GM12864 (cell line): ENCODE measurements around the gene ATF7.

Experiments
- DNase-seq: peaks from one replicate; pipeline ENCODE4 v3.0.0-alpha.2; 2011; ENCODE audit warnings: low read depth
- H3K4me3 ChIP-seq: 2 replicates; pipeline ENCODE4 v1.5.1; 2011; ENCODE audit warnings: mild to moderate bottlenecking, low read depth, low read length, control low read depth
- TF ChIP-seq, protein P1 (sequence below): IDR thresholded peaks from 2 replicates; pipeline ENCODE4 v1.5.1; 2011; ENCODE audit warnings: low read depth, mild to moderate bottlenecking, moderate library complexity, low read length, control low read depth, inconsistent platforms; ENCODE audit errors: missing control alignments

ATF7 gene

DNA sequence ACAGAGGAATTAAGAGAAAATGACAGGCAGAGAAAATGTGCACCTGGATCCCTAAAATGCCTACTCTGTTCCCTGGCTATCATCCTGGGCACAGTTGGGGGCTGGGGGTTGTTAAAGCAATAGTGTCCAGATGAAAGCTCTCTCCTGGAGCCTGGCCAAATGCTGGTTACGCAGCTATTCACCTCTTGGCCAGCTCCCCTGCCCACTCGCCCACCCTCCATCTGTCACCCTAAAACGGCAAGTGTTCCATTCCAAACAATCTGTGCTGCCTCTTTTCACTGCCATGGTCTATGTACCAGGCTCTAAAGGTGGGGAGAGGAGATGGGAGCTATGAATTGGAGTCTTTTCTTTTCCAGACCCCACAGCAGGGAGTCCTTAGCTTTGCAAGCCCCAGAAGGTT is 94.2 kb downstream of the ATF7 start:
- H3K4me3 ChIP-seq: no peak overlapping the region
- TF ChIP-seq, protein P1, sequence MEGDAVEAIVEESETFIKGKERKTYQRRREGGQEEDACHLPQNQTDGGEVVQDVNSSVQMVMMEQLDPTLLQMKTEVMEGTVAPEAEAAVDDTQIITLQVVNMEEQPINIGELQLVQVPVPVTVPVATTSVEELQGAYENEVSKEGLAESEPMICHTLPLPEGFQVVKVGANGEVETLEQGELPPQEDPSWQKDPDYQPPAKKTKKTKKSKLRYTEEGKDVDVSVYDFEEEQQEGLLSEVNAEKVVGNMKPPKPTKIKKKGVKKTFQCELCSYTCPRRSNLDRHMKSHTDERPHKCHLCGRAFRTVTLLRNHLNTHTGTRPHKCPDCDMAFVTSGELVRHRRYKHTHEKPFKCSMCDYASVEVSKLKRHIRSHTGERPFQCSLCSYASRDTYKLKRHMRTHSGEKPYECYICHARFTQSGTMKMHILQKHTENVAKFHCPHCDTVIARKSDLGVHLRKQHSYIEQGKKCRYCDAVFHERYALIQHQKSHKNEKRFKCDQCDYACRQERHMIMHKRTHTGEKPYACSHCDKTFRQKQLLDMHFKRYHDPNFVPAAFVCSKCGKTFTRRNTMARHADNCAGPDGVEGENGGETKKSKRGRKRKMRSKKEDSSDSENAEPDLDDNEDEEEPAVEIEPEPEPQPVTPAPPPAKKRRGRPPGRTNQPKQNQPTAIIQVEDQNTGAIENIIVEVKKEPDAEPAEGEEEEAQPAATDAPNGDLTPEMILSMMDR: no peak
- no peak for DNase-seq

DNA sequence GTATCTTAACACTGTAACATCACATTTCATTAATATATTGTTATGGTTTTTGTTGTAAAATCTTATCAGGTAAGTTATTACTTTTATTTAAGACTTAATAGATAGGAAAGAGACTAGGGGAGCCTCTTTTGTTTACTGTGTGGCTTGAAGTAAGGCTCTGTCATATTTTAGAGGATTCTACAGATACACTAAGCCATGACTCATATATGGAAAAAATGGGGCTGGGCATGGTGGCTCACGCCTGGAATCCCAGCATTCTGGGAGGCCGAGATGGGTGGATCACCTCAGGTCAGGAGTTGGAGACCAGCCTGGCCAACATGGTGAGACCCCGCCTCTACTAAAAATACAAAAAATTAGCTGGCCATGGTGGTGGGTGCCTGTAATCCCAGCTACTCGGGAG is 95.3 kb downstream of the ATF7 start:
- H3K4me3 ChIP-seq: no peak overlapping the region
- TF ChIP-seq, protein P1: no peak
- DNase-seq: no peak

DNA sequence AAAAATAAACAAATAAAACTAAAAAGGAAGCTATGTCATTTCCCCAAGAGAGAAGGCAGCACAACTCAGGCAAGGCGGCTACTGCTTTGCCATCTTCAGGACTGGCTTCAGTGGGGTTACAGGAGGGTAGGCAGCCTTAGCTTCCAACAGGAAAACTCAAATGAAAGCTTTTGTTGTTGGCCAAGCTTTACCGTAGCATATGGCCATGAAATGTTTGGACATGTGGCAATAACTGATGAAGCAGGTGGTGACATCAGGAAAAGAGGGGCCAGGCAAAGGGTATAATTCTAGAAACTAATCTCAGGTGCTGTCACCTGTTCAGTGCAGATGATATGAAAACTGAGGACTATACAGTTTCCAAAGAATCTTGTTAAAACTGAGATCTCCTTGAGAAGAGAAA is 96.1 kb downstream of the ATF7 start:
- H3K4me3 ChIP-seq: no peak overlapping the region
- no peak for DNase-seq
- TF ChIP-seq, protein P1: no peak

DNA sequence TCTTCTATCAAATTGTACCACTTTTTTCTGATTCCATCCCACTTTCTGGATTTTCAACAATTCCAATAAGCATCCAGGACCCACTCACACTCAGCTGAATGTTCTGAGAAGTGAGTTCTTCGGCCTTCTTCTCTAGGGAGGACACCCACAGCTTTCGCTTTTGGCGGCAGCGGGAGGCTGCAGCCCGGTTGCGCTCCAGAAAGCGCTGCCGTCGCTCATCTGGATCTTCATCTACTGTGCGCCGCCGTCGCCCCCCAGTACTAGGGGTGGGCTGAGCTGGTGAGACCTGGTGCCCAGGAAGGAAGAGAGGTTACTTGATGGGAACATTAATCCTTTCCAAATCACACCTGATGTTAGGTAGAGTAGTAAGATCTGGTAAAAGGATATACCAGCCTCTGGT is 101.7 kb downstream of the ATF7 start:
- TF ChIP-seq, protein P1: no peak
- H3K4me3 ChIP-seq: no peak overlapping the region
- no peak for DNase-seq

DNA sequence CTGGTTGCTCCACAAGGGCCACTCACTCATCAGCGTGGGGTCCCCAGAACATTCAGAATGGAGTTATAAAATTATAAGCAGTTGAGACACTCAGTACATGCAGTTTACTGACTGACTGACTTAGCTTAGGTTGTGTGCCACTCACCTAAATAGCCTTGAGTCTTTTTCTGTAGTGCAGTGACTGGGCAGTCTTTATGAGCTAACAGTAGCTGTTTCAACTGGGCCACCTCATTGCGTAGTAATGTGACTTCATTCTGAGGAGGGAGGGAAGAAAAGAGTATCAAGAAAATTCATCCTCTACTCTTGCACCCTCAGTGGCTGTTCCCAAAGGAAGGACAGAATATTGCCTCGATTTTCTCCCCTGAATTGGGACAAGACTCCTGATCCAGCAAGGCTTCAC is 103.1 kb downstream of the ATF7 start:
- TF ChIP-seq, protein P1: no peak
- no peak overlapping the region for H3K4me3 ChIP-seq
- no peak for DNase-seq

DNA sequence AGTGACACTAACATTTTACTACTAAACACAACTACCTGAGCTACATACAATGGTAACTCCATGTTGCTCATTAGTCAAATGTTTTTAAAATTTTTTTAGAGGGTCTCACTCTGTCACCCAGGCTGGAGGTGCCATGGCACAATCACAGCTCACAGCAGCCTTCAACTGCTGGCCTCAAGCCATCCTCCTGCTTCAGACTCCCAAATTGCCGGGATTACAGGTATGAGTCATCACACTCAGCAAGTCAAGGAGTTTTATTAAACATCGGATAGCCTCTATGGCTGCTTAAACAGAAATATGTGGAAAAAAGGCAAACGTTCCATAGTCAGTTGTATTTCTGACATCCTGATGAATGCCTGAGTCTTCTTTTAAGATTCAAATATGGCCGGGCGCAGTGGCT is 107.8 kb downstream of the ATF7 start:
- TF ChIP-seq, protein P1: no peak
- H3K4me3 ChIP-seq: no peak overlapping the region
- DNase-seq: no peak

DNA sequence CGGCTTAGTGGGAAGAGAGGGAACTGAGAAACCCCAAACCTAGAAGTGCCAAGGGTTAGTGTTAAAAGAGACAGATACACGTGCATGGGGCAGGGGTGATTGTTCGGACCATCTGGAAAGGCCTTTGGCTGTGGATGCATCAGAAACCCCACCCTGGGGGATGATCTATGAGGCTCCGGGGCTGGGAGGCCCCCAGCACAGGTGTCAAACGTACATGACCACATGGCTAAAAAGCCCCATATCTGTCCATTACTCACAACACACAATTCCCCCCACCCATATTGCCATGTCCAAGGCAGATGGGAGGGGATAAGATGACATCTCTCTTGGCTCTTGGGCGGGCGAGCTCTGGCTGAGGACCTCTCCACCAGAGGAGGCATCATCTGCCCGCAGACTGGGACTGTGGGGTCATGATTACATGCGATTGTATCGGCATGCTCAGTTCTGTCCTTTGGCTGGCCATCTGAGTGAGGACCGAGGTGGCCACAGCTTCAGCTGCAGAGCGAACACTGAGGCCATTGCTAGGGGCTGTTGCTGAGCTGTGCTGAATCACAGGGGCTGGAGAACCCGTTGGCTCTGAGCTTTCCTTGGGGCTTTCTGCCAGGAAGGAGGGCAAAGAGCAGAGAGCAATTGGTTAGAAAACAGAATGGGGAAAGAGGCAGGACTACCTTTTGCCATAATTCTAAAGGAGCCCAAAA is 109.3 kb downstream of the ATF7 start:
- TF ChIP-seq, protein P1: no peak
- no peak for DNase-seq
- no peak overlapping the region for H3K4me3 ChIP-seq
